Caco-2 (cell line): ENCODE results near the gene RPP25. TPM values are rescaled to one million over a fixed set of nuclear protein-coding genes. Genes with fewer than 3 reads are reported as not detected.

ENCODE experiments used
- BruUV-seq: library from RNA; stranded (reverse); fragments of 400-500 nt; replicated peaks from 2 replicates; lab custom pipeline; 2021; lab: Mats Ljungman, UMichigan
- CTCF ChIA-PET: fragments of 300-600 bp; sonication (Branson Sonifier 250); formaldehyde crosslinking; loops from one replicate; lab custom pipeline; 2022; ENCODE audit warnings: antibody characterized with exemption; lab: Charles Lee
- POLR2A ChIA-PET: fragments of 300-600 bp; sonication (Branson Sonifier 250); formaldehyde crosslinking; loops from one replicate; lab custom pipeline; 2022; ENCODE audit warnings: antibody characterized with exemption; lab: Charles Lee
- DNase-seq, 2 experiments: peaks; one replicate each; pipeline versions ENCODE4 v3.0.0 to v3.0.0-alpha.2; 2020 to 2022
- H3K27me3 ChIP-seq: replicated peaks from 2 replicates; pipeline ENCODE4 v1.6.0; 2011; ENCODE audit warnings: low read length; ENCODE audit not compliant: control insufficient read depth, insufficient read depth
- H3K36me3 ChIP-seq: 2 replicates; pipeline ENCODE4 v1.5.1; 2011; ENCODE audit warnings: low read length; ENCODE audit not compliant: control insufficient read depth, insufficient read depth
- H3K4me1 ChIP-seq: fragments of 250-450 bp; sonication (Bioruptor Pico); 2 replicates; pipeline ENCODE4 v1.5.1; 2020; ENCODE audit warnings: mild to moderate bottlenecking
- H3K4me3 ChIP-seq: 2 replicates; pipeline ENCODE4 v1.5.1; 2011; ENCODE audit warnings: low read depth, mild to moderate bottlenecking, control low read depth, low read length
- H3K9me3 ChIP-seq: fragments of 250-450 bp; sonication (Bioruptor Pico); 2 replicates; pipeline ENCODE4 v1.5.1; 2020; ENCODE audit warnings: mild to moderate bottlenecking, moderate library complexity
- H3K27ac Mint-ChIP-seq: one replicate; pipeline ENCODE4 v1.8.0; 2022; ENCODE audit warnings: mixed read lengths; ENCODE audit not compliant: unreplicated experiment
- H3K27me3 Mint-ChIP-seq: one replicate; pipeline ENCODE4 v1.8.0; 2022; ENCODE audit warnings: mixed read lengths; ENCODE audit not compliant: insufficient read depth, unreplicated experiment
- H3K36me3 Mint-ChIP-seq: one replicate; pipeline ENCODE4 v1.8.0; 2022; ENCODE audit warnings: mild to moderate bottlenecking, mixed read lengths; ENCODE audit not compliant: insufficient read depth, unreplicated experiment
- H3K4me1 Mint-ChIP-seq: one replicate; pipeline ENCODE4 v1.8.0; 2022; ENCODE audit warnings: low read depth, mixed read lengths; ENCODE audit not compliant: unreplicated experiment
- H3K4me3 Mint-ChIP-seq: one replicate; pipeline ENCODE4 v1.8.0; 2022; ENCODE audit warnings: mild to moderate bottlenecking, moderate library complexity, mixed read lengths; ENCODE audit not compliant: unreplicated experiment
- H3K9me3 Mint-ChIP-seq: one replicate; pipeline ENCODE4 v1.8.0; 2022; ENCODE audit warnings: mixed read lengths; ENCODE audit not compliant: unreplicated experiment
- CTCF ChIP-seq, 2 experiments: fragments of 200-600 bp in 1 of 2; IDR thresholded peaks; 1 replicate in 1 of 2; 2 replicates in 1 of 2; pipeline versions ENCODE4 v1.5.1 to v1.8.0; 2011 to 2022; ENCODE audit warnings: antibody characterized with exemption in 1 of 2, control low read depth in 1 of 2, inconsistent platforms in 1 of 2, low read depth in 1 of 2, low read length in 1 of 2, mild to moderate bottlenecking in 1 of 2, moderate library complexity in 1 of 2; ENCODE audit not compliant: insufficient read depth in 1 of 2, severe bottlenecking in 1 of 2, unreplicated experiment in 1 of 2
- intact Hi-C: fragments of 100-400 bp; cut with micrococcal nuclease; formaldehyde crosslinking; loops from one replicate; pipeline ENCODE4 v1.10.0; 2022; ENCODE audit not compliant: unreplicated experiment
- total RNA-seq: library from RNA; stranded (reverse); gene quantifications from 2 replicates; pipeline ENCODE4 v1.2.3, GENCODE V29; 2022

The RPP25 gene
- total RNA-seq, 1 experiment from 2014 or later: 35.3 TPM

- Mint-ChIP-seq H3K4me1 (peaks cover 3% of the 10 kb centered on the region), H3K36me3 (peaks cover 18% of the 10 kb centered on the region), H3K27me3 (no peaks in the 10 kb centered on the region), H3K9me3 (no peaks in the 10 kb centered on the region), H3K27ac (peak overlapping the region; percentile 64), H3K4me3 (peak overlapping the region; percentile 87)
- peak; percentile 46 to 61 for TF ChIP-seq CTCF (IDR thresholded peaks at IDR 0.05; ENCODE audit: insufficient read depth in 1 of 2, low read depth in 1 of 2, low read length in 1 of 2, severe bottlenecking in 1 of 2, unreplicated experiment in 1 of 2)
- H3K9me3 ChIP-seq: no peaks in the 10 kb centered on the region
- H3K36me3 ChIP-seq: no peaks in the 10 kb centered on the region
- peak; percentile 79 to 88 for DNase-seq
- ChIA-PET POLR2A (interaction anchor here (0.9 to 1.6 kb wide), 4 partner anchors 18 to 59 kb away, joined by 5 to 12 read pairs (median 8); partner anchors contain the start of genes COX5A, FAM219B and SCAMP5), CTCF (interaction anchor here (0.7 to 2.5 kb wide), 8 partner anchors 18 to 187 kb away, joined by 3 to 11 read pairs (median 4); partner anchors contain the start of genes COX5A, FAM219B, PPCDC and SCAMP5)
- no peaks in the 10 kb centered on the region for H3K27me3 ChIP-seq
- H3K4me1 ChIP-seq: peaks cover 14% of the 10 kb centered on the region
- peak overlapping the region; percentile 56 for H3K4me3 ChIP-seq
- intact Hi-C loops: loop anchor here (1.0 to 5.0 kb wide), 2 partner anchors 32 to 246 kb away; partner anchors contain the start of gene C15orf39
- no TSS peak for BruUV-seq
Measured at GRCh38 chr15:74955796-74956647, 550 bp downstream of the RPP25 start.

GRCh38 chr15:74955017-74955416 is 1.6 kb downstream of the RPP25 start:
- BruUV-seq: no TSS peak
- CTCF ChIA-PET: interaction anchor here (0.7 to 1.6 kb wide), 2 partner anchors 40 to 184 kb away, joined by 3 to 7 read pairs; partner anchors contain the start of gene SCAMP5
- Histone ChIP-seq H3K4me3 (peak overlapping the region; percentile 56), H3K27me3 (no peaks in the 10 kb centered on the region), H3K36me3 (no peaks in the 10 kb centered on the region), H3K9me3 (no peaks in the 10 kb centered on the region), H3K4me1 (peaks cover 14% of the 10 kb centered on the region)
- Mint-ChIP-seq H3K9me3 (no peaks in the 10 kb centered on the region), H3K27ac (peak overlapping the region; percentile 64), H3K27me3 (no peaks in the 10 kb centered on the region), H3K4me3 (peak overlapping the region; percentile 87), H3K36me3 (peaks cover 18% of the 10 kb centered on the region), H3K4me1 (peaks cover 13% of the 10 kb centered on the region)
- DNase-seq: no peak
- no peak for TF ChIP-seq CTCF (IDR thresholded peaks at IDR 0.05; ENCODE audit: insufficient read depth in 1 of 2, low read depth in 1 of 2, low read length in 1 of 2, severe bottlenecking in 1 of 2, unreplicated experiment in 1 of 2)
- intact Hi-C loops: loop anchor here (5.0 kb wide), 1 partner anchor 247 kb away; the partner anchor contains the start of gene C15orf39
- POLR2A ChIA-PET: interaction anchor here (0.6 to 1.1 kb wide), 3 partner anchors 17 to 81 kb away, joined by 4 to 7 read pairs (median 5); partner anchors contain the start of gene COX5A

GRCh38 chr15:74954515-74954914 is 2.1 kb downstream of the RPP25 start:
- POLR2A ChIA-PET: interaction anchor here (0.5 to 1.1 kb wide), 5 partner anchors 17 to 82 kb away, joined by 3 to 7 read pairs (median 4); partner anchors contain the start of gene COX5A
- Histone ChIP-seq H3K4me1 (peaks cover 14% of the 10 kb centered on the region), H3K36me3 (no peaks in the 10 kb centered on the region), H3K27me3 (no peaks in the 10 kb centered on the region), H3K4me3 (peak overlapping the region; percentile 56; the same call in 1 of the 2 replicates), H3K9me3 (no peaks in the 10 kb centered on the region)
- Mint-ChIP-seq H3K27ac (peak overlapping the region; percentile 64), H3K36me3 (peaks cover 18% of the 10 kb centered on the region), H3K27me3 (no peaks in the 10 kb centered on the region), H3K9me3 (no peaks in the 10 kb centered on the region), H3K4me3 (peak overlapping the region; percentile 87), H3K4me1 (peaks cover 14% of the 10 kb centered on the region)
- intact Hi-C loops: loop anchor here (5.0 kb wide), 1 partner anchor 112 kb away; the partner anchor contains the start of gene ULK3
- no TSS peak for BruUV-seq
- DNase-seq: no peak
- CTCF ChIA-PET: interaction anchor here (0.9 to 1.6 kb wide), 3 partner anchors 84 to 186 kb away, joined by 3 to 7 read pairs (median 3); no protein-coding TSS in a partner anchor
- no peak for TF ChIP-seq CTCF (IDR thresholded peaks at IDR 0.05; ENCODE audit: insufficient read depth in 1 of 2, low read depth in 1 of 2, low read length in 1 of 2, severe bottlenecking in 1 of 2, unreplicated experiment in 1 of 2)
